ENCODE results near the gene SMARCB1.
"Not testable (repeated sequence)": the region's sequence is repeated elsewhere in the genome, so short reads cannot be mapped to it uniquely, and the experiment has no call there.

SMARCB1 gene

GRCh38 chr22:23847991-23848864 is 61.5 kb downstream of the SMARCB1 start:
- DNase-seq: no peak

DNA sequence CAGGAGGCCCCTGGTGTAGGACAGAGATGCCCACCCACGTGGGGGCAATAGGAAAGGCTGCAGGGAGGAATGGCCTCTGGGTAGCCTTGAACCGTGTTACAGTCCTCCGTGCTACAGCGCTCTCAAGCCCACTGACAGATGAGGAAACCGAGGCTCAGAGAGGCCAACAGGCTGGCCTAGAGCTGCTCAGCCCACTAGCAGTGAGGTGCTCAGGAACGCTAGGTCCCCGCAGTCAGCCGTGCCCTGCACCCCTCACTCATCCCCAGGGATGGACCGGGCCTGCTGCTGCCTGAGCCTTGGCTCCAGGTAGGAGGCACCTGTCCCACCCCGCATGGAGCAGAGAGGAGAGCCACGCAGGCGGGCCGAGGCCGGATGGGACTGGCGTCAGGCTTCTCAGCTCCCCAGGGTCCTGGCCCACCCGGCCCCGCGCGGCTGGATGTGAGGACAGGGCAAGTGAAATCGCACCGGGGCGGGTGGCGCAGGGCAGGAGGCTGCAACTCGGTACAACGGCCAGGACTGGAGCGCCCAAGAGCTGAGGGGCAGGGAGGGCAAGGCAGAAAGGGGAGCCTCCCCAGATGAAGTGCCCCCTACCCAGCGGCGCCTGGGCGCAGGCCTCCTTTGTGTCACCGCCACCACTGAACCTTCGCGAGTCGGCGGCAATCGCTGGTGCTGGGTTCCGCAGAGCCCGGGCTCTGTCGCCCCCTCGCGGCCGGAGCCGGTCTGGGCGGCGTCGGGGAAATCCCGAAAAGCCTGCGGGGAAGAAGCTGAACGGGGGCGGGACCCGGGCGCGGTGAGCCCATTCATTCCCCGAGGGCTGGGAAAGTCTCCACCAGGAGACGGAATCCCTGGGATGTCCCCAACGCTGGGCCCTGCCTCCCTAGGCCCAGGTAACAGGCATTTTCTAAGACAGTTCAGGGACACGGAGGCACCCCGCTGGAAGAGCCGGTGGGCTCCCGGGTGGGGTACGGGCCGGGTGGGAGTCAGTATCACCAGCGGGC is 62.5 kb downstream of the SMARCB1 start:
- peak; percentile 94 to 95 for DNase-seq

- no peak for DNase-seq
Measured at GRCh38 chr22:23850136-23850611, 63.4 kb downstream of the SMARCB1 start.

DNA sequence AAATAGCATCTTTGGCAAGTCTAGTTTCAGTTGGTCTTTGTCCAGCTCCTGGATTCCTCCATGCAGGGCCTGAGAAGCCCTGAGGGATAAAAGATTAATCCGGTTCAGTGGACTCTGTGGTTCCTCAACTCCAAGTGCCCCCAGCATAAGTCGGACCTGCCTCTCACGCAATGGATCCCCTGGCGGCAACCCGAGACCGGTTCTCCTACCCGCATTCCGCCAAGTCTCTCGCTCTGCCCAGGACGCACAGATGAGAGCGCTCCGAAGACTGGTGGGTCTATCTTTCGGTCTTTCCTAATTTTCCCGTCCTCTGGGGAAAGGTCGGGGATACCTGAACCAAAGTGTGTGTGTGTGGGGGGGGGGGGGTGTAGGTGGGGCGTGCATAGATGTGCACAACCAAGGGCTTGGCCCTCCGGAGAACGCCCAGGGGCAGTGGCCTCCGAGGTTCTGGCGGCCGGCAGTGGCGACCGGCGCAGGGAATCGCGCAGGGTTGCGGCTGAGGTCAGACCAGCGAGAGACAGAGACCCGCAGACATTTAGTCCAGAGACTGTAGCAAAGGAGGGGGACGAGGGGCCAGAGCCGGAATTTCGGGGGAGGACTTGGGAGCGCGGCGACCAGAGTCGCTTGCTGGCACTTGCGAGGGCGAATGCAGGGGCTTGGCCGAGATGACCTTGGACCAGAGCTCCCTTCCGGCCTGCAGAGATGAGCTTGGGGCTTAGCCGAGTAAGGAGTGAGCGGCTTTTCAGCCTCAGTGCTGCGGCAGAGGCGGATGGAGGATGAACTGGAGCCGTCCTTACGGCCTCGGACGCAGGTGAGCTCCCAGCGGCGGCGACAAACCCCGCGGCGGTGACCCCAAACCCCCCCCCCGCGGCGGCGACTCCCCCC is 70.2 kb downstream of the SMARCB1 start:
- DNase-seq: peak; percentile 45 to 47

DNA sequence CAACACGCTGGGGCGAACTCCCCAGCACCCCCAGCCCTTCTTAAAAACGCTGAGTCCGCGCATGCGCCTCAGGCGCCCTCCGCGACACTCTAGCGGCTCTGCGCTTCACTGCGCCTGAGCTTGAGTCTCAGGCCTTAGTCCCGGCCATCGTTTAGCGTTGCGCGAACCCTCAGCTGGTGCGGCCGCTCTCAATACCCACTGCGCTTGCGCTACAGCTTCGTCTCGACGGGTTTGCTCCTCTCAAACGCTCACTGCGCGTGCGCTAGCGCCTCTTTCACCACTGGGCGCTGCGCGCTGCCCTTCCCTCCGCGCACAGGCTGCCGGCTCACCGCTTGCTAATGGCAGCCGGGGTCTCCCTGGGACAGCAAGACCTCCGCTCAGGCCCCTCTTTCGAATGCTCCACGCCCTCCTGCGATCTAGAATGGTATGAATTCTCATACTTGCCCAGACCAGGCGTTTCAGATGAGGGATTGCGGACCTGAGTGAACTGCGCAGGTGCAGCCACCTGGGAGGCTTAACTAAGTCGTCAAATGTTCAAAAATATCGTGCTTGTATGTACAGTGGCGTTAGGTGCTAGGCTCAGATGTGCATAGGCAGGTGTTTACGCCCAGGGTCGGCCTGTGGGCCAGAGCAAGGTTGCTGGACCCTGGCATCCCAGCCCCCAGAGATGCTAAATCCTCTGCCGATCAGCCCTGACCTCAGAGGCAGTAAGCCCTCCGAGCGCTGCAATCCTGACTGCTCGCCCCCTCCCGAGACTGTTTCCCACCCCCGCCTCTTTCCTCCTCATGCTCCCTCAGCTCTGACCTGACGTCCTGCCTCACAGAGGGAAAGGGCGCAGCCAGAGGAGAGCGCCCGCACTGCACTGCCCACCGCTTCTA is 71.1 kb downstream of the SMARCB1 start, which contains the start of gene SLC2A11:
Gene SLC2A11, plus strand, starts transcription at position 270 of the 878 bp plus-strand sequence. Its CDS starts 125 bp downstream, at position 395.
- DNase-seq: peak; percentile 95 to 96

DNA sequence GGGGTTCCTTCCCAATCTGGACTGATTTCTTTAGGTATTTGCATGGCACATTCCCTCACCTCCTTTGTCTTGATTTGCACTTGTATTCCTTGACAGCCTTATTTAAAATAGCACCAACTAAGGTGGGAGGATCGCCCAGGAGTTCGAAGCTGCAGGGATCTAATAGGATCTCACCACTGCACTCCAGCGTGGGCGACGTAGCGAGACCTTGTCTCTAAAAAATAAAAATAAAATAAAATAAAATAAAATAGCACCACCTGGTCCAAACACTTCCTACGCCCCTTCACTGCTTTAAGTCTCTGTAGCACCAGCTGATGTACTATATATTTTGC is 71.7 kb downstream of the SMARCB1 start:
- no peak for DNase-seq

GRCh38 chr22:23859201-23859600 is 72.4 kb downstream of the SMARCB1 start:
- DNase-seq: no peak

- not testable (repeated sequence) for DNase-seq
Measured at GRCh38 chr22:23860187-23860586, 73.4 kb downstream of the SMARCB1 start.

GRCh38 chr22:23862103-23862502 is 75.3 kb downstream of the SMARCB1 start:
- DNase-seq: peak in 1 of 2 experiments; percentile 54

- not testable (repeated sequence) for DNase-seq
Measured at GRCh38 chr22:23864499-23865154, 77.9 kb downstream of the SMARCB1 start.

DNA sequence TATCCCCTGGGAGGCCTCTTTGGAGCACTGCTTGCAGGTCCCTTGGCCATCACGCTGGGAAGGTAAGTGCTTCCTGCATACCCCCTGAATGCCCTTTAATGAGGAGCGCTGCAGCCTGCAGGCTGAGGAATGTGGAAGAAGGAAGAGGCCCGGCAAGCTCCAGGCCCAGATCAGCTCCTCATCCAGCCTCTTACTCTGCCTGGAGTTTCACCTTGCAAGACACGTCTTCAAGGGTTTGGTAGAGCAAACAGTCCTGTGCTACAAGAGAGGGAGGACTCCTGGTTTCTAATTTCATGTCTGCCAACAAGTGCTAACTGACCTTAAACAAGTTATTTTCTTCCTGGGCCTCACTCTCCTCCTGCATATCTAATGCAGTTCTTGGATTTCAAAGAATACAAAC is 81.8 kb downstream of the SMARCB1 start:
- no peak for DNase-seq

DNA sequence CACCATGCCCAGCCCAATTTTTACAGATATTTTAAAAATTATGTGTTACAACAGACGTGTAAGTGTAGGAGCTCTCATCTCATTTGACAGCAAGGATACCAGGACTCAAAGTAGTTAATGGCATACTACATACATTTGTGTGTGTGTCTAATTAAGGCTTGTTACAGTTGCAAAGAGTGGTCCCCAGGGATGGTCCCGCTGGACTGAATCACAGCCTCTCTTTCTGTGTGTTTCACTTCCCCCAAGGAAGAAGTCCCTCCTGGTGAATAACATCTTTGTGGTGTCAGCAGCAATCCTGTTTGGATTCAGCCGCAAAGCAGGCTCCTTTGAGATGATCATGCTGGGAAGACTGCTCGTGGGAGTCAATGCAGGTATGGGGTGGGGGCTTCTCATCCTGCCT is 88.1 kb downstream of the SMARCB1 start:
- no peak for DNase-seq

- no peak for DNase-seq
Measured at GRCh38 chr22:23875801-23876200, 89.0 kb downstream of the SMARCB1 start.

- DNase-seq: no peak
Measured at GRCh38 chr22:23877566-23877965, 90.8 kb downstream of the SMARCB1 start.

GRCh38 chr22:23878219-23878618 is 91.5 kb downstream of the SMARCB1 start:
- DNase-seq: no peak

DNA sequence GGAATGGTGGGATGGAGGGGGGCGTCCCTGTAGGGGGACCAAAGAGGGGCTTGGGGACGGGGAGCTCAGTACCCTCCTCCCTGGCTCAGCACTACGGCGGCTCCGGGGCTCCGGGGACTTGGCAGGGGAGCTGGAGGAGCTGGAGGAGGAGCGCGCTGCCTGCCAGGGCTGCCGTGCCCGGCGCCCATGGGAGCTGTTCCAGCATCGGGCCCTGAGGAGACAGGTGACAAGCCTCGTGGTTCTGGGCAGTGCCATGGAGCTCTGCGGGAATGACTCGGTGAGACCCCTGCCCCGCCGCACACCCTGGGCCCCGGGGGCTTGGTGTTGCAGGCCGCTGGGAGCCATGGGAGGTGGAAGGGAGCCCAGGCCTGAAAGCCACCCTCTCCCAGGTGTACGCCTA is 95.6 kb downstream of the SMARCB1 start:
- no peak for DNase-seq

DNA sequence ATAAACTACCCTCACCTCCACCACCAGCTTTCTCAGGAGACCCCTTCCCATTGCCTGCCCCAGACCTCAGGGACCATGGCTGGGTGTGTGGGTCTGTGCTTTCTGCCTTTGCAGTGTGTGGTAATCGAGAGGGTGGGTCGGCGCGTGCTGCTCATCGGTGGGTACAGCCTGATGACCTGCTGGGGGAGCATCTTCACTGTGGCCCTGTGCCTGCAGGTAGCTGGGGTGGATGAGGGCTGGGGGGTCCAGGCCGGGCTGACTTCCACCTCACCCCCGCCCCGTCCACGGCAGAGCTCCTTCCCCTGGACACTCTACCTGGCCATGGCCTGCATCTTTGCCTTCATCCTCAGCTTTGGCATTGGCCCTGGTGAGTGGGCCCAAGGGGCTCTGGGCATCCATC is 96.9 kb downstream of the SMARCB1 start:
- DNase-seq: no peak

- no peak for DNase-seq
Measured at GRCh38 chr22:23884140-23884539, 97.4 kb downstream of the SMARCB1 start.
